PFSK-1 (cell line): Measurements from ENCODE around the gene LRRC8C.

Source experiments
- POLR2AphosphoS5 ChIP-seq: IDR thresholded peaks from 2 replicates; pipeline ENCODE4 v1.6.1; 2012; ENCODE audit warnings: low read depth, mild to moderate bottlenecking, control low read depth, low read length, moderate library complexity
- SIN3A ChIP-seq: IDR thresholded peaks from 2 replicates; pipeline ENCODE4 v1.6.1; 2012; ENCODE audit warnings: mild to moderate bottlenecking, low read length, moderate library complexity, borderline replicate concordance; ENCODE audit not compliant: insufficient read depth
- TAF1 ChIP-seq: IDR thresholded peaks from 2 replicates; pipeline ENCODE4 v1.6.1; 2012; ENCODE audit warnings: low read length, control low read depth, borderline replicate concordance; ENCODE audit not compliant: insufficient read depth
- TF ChIP-seq, protein P1 (sequence below), 2 experiments: IDR thresholded peaks; 2 replicates each; pipeline versions ENCODE4 v1.6.1 to v1.8.0; 2011 to 2012; ENCODE audit warnings: low read depth in 2 of 2, low read length in 2 of 2, control low read depth in 1 of 2, inconsistent platforms in 1 of 2, mild to moderate bottlenecking in 1 of 2, moderate library complexity in 1 of 2; ENCODE audit not compliant: insufficient read depth in 1 of 2

DNA sequence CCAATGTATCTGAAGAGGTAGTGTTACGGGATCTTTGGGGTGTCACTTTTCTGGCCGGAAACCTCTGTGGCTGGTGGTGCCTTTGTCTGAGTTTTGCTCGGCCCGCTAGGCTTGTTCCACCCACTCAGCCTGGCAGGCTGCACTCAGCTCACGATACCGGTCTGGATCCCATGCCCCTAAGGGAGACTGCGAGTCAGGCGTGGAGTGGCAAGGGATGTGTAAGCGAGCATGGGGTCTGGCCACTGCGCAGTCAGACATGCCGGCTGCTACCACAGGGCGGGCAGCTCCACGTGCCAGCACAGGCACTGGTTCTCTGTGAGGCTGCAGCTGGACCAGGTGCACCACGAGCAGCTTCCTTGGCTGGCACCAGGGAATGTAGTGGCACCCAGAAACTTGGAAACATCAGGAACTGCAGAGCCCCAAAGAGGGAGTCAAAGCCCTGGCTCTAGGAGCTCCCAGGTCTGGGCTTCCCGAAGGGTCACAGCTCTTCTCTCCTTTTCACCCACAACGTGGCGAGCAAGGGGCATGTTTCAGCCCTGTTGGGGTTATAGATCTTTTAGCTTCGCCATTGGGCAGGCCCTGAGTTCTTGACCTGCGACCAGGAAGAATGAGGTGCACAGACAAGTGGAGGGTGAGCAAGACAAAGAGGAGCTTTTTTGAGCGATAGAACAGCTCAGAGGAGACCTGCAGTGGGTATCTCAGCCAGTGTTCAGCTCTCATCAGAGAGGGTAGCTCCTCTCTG lies 23.8 kb upstream of the LRRC8C start:
- no peak for TF ChIP-seq POLR2AphosphoS5
- TF ChIP-seq, protein P1, sequence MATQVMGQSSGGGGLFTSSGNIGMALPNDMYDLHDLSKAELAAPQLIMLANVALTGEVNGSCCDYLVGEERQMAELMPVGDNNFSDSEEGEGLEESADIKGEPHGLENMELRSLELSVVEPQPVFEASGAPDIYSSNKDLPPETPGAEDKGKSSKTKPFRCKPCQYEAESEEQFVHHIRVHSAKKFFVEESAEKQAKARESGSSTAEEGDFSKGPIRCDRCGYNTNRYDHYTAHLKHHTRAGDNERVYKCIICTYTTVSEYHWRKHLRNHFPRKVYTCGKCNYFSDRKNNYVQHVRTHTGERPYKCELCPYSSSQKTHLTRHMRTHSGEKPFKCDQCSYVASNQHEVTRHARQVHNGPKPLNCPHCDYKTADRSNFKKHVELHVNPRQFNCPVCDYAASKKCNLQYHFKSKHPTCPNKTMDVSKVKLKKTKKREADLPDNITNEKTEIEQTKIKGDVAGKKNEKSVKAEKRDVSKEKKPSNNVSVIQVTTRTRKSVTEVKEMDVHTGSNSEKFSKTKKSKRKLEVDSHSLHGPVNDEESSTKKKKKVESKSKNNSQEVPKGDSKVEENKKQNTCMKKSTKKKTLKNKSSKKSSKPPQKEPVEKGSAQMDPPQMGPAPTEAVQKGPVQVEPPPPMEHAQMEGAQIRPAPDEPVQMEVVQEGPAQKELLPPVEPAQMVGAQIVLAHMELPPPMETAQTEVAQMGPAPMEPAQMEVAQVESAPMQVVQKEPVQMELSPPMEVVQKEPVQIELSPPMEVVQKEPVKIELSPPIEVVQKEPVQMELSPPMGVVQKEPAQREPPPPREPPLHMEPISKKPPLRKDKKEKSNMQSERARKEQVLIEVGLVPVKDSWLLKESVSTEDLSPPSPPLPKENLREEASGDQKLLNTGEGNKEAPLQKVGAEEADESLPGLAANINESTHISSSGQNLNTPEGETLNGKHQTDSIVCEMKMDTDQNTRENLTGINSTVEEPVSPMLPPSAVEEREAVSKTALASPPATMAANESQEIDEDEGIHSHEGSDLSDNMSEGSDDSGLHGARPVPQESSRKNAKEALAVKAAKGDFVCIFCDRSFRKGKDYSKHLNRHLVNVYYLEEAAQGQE (IDR thresholded peaks at IDR 0.05; ENCODE audit: insufficient read depth in 1 of 2, low read depth in 2 of 2, low read length in 2 of 2): no peak
- TF ChIP-seq SIN3A: no peak
- no peak for TF ChIP-seq TAF1
